Measurements from ENCODE around the gene VPS54.

DNA sequence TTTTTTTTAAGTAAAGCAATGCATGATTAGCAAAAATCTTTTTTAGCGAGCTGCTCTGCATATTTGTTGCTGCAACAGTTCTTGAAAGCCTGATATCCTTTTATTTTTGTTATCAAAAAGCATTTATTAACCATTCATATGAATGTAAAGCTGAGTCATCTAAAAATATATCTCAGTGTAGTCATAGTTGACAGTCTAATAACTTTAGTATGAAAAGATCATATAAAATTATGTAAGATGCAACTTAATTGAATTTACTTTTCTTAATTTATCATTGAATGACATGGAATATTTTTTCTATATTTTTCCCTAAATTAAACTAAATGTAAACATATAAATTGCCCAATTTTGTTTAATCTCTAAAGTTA lies 169.0 kb downstream of the VPS54 start:
- TF ChIP-seq, protein P1, sequence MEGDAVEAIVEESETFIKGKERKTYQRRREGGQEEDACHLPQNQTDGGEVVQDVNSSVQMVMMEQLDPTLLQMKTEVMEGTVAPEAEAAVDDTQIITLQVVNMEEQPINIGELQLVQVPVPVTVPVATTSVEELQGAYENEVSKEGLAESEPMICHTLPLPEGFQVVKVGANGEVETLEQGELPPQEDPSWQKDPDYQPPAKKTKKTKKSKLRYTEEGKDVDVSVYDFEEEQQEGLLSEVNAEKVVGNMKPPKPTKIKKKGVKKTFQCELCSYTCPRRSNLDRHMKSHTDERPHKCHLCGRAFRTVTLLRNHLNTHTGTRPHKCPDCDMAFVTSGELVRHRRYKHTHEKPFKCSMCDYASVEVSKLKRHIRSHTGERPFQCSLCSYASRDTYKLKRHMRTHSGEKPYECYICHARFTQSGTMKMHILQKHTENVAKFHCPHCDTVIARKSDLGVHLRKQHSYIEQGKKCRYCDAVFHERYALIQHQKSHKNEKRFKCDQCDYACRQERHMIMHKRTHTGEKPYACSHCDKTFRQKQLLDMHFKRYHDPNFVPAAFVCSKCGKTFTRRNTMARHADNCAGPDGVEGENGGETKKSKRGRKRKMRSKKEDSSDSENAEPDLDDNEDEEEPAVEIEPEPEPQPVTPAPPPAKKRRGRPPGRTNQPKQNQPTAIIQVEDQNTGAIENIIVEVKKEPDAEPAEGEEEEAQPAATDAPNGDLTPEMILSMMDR (IDR thresholded peaks at IDR 0.05) = no peak
- TF ChIP-seq ZFX (IDR thresholded peaks at IDR 0.05; ENCODE audit: borderline replicate concordance) = no peak
